HG02840 (cell line): Measurements from ENCODE around the gene ARPC2.
A peak's percentile ranks its signal among the peaks of the same experiment; 100 is the strongest.
"Not testable (repeated sequence)": the region's sequence is repeated elsewhere in the genome, so short reads cannot be mapped to it uniquely, and the experiment has no call there.

Source experiments
- ATAC-seq: cut with Tn5 transposase; IDR thresholded peaks from one replicate; pipeline ENCODE4 v1.9.1; 2021; ENCODE audit warnings: mild to moderate bottlenecking, moderate library complexity, moderate number of reproducible peaks; ENCODE audit not compliant: unreplicated experiment, low FRiP score

ARPC2 gene

DNA sequence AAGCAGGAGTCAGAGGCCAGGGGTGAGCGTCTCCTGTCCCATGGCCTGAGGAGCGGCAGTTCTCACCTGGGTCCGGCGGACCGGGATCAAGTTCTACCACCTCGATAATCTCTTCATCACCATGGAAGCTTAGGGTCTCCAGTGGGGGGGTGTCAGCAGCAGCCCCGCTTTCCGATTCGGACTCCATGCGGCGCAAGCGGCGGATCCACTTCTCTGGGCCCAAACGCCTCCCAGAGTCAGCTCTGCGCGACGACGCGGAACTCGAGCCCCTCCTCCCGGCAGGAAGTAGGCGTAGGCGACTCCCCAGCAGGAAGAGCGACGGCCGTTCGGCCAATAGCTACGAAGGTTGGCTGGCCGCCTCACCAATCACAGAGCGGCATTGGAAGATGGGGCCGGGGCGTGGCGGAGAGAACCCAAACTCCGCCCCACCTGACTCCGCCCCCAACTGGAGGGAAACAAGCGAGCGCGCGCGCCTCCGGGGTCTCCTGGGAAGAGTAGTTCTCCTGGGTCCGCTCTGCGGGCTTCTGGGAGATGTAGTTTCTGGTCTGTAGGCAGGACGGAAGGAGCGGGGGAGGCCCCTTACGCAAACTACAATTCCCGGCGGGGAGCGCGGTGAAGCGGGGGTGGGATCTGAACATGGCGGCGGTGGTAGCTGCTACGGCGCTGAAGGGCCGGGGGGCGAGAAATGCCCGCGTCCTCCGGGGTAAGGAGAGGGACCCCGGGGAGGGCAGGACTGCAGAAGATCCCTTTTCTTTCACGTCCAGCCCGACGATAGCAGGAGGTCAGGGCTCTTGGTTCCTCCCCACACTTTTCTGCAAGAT is 53.1 kb downstream of the ARPC2 start, which contains the start of the genes AAMP and PNKD:
Gene AAMP (minus strand): TSS at position 238 of the 821 bp plus-strand sequence. CDS start 51 bp downstream, at position 187.
Gene PNKD (plus strand): TSS at position 620 of the 821 bp plus-strand sequence. CDS start 17 bp downstream, at position 637.
- peak; percentile 89 for ATAC-seq

DNA sequence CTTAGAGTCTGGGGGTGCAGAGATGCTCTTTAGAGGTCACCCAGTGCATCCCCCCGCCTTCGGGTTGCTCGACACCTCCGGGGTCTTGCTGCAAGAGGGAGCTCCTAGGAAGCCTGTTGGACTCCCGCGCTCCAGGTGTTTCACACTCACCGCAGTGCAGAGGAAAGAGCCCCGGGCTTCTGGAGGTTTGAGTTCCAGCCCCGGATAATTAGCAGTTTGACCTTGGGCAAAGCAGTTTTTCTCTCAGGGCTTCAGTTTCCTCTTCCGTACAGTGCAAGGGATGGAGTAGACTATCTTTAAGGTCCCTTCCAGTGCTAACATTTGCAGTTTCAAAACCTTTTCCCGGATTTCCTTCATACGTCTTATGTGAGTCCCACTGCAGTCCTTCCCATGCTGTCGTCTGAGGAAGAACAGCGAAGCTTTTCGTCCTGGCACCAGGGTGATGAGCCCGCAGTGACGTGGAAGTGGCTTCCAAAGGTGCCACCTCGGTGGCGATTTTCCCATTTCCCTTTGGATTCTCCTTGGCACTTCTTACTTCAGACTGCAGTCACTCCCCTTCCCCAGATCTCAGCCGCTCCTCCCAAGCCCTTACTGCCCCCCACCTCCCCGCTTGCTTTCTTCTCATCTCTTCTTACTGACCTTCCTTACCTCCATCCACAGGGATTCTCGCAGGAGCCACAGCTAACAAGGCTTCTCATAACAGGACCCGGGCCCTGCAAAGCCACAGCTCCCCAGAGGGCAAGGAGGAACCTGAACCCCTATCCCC is 53.9 kb downstream of the ARPC2 start:
- no peak for ATAC-seq

DNA sequence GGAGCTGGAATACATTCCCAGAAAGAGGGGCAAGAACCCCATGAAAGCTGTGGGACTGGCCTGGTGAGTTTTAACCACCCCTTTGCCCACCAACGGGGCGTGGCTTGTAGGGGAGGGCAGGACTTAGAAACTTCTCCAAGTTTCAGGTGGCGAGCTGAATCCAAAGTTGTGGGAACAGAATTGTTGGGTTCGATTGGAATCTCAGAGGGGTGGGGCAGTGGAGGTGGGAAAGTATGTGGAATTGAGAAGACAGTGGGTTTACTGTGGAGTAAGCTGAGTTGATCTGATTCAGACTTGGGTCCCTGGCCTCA is 54.5 kb downstream of the ARPC2 start:
- ATAC-seq: no peak

DNA sequence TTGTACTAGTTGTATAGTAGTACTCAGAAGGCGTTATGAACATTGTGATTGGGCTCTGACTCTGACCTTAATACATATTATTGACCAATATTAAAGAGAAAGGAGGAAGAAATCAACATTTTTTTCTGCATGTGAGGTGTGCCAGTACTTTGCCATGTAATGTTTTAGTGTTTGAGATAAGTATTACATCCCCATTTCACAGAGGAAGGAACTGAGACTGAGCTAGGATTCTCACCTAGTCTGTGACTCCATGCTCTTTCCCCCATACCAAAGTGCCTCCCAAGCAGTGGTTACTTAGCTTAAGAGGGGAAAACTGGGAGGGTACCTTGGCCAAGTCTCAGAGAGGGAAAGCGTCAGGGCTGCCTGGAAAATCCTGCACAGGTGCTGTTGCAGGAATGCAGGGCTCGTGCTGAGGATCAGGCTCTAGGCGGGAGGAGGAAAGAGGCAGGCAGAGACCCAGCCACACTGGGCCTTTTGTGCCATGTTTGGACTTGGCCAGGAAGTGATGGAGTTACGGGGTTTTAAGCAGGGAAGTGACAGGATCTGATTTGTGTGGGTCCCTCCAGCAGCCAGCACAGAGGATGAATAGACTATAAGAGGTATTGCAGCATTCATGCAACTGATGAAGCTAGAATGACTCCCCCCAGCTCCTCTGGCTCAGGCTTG is 55.0 kb downstream of the ARPC2 start:
- no peak for ATAC-seq

- no peak for ATAC-seq
Measured at GRCh38 chr2:218272531-218273212, 55.7 kb downstream of the ARPC2 start.

DNA sequence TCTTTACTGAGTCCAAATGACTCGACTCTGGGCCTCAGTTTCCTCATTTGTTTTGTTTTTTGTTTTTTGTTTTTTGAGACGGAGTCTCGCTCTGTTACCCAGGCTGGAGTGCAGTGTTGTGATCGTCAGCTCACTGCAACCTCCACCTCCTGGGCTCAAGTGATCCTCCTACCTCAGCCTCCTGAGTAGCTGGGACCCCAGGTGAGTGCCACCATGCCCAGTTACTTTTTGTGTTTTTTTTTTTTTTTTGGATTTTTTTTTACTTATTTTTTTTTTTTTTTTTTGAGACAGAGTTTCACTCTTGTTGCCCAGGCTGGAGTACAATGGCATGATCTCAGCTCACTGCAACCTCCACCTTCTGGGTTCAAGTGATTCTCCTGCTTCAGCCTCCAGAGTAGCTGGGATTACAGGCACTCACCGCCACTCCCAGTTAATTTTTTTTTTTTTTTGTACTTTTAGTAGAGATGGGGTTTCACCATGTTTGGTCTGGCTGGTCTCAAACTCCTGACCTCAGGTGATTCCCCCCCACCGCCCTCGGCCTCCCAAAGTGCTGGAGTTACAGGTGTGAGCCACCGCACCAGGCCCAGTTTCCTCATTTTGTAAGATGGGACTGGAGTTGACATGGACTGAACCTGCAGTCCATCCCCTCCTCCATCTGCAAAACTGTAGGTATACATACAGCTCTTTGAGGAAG is 56.4 kb downstream of the ARPC2 start:
- not testable (repeated sequence) for ATAC-seq

GRCh38 chr2:218273908-218274249 is 56.9 kb downstream of the ARPC2 start:
- ATAC-seq: no peak

GRCh38 chr2:218274586-218274985 is 57.6 kb downstream of the ARPC2 start:
- no peak for ATAC-seq

DNA sequence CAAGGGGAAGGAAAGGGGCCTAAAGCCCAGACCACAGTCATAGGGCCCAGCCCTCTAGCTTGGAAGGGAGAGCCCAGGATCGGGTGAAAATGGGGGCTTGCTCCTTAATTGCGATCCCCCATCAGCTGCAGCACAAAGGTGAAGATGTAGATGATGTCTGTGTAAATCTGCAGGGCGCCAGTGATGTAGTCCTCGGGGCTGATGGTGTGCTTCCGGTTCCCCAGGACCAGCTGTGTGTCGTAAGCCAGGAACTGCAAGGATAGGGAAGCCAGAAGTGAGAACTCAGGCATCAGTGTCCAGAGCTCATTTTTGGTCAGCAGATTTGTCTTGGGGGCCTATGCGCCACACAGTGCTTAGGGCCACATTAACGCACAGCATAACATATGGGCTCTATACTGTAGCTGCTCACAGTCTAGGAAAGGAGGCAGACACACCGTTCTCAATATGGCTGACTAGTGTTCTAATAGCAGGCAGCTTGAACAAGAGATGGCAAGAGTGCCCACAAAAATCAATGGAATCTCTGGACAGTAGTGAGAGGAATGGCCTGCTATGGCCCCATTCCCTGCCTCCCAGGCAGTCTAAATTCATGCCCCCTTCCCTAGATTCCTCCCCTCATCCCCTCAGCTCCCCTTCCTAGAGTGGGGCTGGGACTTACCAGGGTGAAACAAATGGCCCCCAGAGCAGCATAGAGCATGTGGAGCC is 58.5 kb downstream of the ARPC2 start:
- no peak for ATAC-seq

GRCh38 chr2:218276986-218277755 is 60.2 kb downstream of the ARPC2 start:
- ATAC-seq: no peak

GRCh38 chr2:218277921-218278320 is 60.9 kb downstream of the ARPC2 start:
- no peak for ATAC-seq

GRCh38 chr2:218278531-218279360 is 61.8 kb downstream of the ARPC2 start:
- ATAC-seq: no peak

GRCh38 chr2:218280260-218280870 is 63.4 kb downstream of the ARPC2 start:
- no peak for ATAC-seq

DNA sequence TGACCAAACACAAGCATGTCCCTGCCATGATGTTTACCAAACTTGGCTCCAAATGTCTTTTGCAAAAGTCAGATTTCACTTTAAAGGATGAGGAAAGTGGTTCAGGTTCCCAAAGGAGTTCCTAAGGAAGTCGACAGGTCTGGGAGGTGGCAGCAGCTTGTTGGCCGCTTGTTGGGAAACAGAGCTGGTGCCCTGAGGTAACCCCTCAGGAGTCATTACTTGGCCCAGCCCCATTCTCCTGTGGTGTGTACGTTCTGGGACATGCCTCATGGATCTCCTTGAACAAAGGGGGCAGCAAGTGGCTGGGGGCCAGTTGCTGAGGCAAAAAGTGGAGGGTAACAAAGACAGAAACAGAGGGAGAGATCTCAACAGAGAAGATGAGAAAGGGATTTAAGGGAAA is 64.5 kb downstream of the ARPC2 start:
- no peak for ATAC-seq

GRCh38 chr2:218282173-218282991 is 65.4 kb downstream of the ARPC2 start:
- ATAC-seq: no peak

GRCh38 chr2:218284106-218284811 is 67.3 kb downstream of the ARPC2 start:
- no peak for ATAC-seq
